GM06990 (cell line): ENCODE results near the gene TXN2.

Source experiments
- DNase-seq: peaks from one replicate; pipeline ENCODE4 v3.0.0-alpha.2; 2011; ENCODE audit not compliant: insufficient read length; ENCODE audit errors: extremely low read depth
- H3K27me3 ChIP-seq: replicated peaks from 2 replicates; pipeline ENCODE4 v1.6.0; 2011; ENCODE audit warnings: low read length; ENCODE audit not compliant: control insufficient read depth, insufficient read depth
- H3K36me3 ChIP-seq: 2 replicates; pipeline ENCODE4 v1.5.1; 2011; ENCODE audit warnings: low read length; ENCODE audit not compliant: control insufficient read depth, insufficient read depth
- H3K4me3 ChIP-seq: replicated peaks from 2 replicates; pipeline ENCODE4 v1.5.1; 2011; ENCODE audit warnings: low read depth, mild to moderate bottlenecking, control low read depth, low read length
- TF ChIP-seq, protein P1 (sequence below): IDR thresholded peaks from 2 replicates; pipeline ENCODE4 v1.5.1; 2011; ENCODE audit warnings: low read length, control low read depth, mild to moderate bottlenecking, inconsistent platforms; ENCODE audit not compliant: insufficient read depth, poor library complexity, severe bottlenecking

The TXN2 gene

DNA sequence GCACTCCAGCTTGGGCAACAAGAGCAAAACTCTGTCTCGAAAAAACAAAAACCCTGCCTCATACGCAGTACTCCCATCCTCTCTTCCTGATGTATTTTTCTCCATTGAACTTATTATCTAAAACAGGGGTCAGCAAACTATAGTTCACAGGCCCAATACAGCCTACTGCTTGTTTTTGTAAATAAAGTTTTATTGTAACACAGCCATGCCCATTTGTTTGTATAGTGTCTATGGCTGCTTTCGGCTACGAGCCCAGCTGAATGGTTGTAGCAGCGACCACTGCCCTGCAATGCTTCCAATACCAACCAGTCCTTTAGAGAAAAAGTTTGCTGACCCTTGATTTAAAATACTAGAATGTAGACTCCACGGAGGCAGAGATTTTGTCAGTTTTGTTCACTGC lies 6.1 kb downstream of the TXN2 start:
- no peak for DNase-seq
- Histone ChIP-seq H3K27me3 (no peaks in the 10 kb centered on the region), H3K36me3 (peaks cover 26% of the 10 kb centered on the region), H3K4me3 (no peak overlapping the region)
- TF ChIP-seq, protein P1, sequence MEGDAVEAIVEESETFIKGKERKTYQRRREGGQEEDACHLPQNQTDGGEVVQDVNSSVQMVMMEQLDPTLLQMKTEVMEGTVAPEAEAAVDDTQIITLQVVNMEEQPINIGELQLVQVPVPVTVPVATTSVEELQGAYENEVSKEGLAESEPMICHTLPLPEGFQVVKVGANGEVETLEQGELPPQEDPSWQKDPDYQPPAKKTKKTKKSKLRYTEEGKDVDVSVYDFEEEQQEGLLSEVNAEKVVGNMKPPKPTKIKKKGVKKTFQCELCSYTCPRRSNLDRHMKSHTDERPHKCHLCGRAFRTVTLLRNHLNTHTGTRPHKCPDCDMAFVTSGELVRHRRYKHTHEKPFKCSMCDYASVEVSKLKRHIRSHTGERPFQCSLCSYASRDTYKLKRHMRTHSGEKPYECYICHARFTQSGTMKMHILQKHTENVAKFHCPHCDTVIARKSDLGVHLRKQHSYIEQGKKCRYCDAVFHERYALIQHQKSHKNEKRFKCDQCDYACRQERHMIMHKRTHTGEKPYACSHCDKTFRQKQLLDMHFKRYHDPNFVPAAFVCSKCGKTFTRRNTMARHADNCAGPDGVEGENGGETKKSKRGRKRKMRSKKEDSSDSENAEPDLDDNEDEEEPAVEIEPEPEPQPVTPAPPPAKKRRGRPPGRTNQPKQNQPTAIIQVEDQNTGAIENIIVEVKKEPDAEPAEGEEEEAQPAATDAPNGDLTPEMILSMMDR: no peak

GRCh38 chr22:36472689-36473088 lies 8.8 kb downstream of the TXN2 start:
- H3K27me3 ChIP-seq: no peaks in the 10 kb centered on the region
- H3K36me3 ChIP-seq: peaks cover 24% of the 10 kb centered on the region
- H3K4me3 ChIP-seq: no peak overlapping the region
- DNase-seq: no peak
- TF ChIP-seq, protein P1: no peak

DNA sequence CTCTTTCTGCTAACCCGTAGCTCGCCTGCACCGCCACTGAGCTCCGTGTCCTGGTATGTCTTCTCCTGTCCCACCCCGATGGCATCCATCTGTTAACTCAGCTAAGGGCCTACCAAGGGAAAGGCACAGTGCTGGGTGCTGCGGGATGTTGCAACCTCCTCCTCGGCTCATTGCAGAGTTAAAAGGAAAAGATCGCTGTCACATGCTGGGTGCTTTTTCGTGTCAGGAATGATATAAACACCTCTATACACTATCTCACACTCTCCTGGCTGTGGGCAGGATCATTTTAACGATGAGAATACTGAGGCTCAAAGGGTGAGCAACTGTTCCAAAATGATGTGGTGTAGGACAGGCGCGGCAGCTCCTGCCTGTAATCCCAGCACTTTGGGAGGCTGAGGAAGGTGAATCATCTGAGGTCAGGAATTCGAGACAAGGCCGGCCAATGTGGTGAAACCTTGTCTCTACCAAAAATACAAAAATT lies 10.1 kb downstream of the TXN2 start:
- Histone ChIP-seq H3K4me3 (no peak overlapping the region), H3K36me3 (peaks cover 27% of the 10 kb centered on the region), H3K27me3 (no peaks in the 10 kb centered on the region)
- TF ChIP-seq, protein P1: no peak
- DNase-seq: no peak

GRCh38 chr22:36470994-36471331 lies 10.5 kb downstream of the TXN2 start:
- Histone ChIP-seq H3K4me3 (no peak overlapping the region), H3K27me3 (no peaks in the 10 kb centered on the region), H3K36me3 (peaks cover 29% of the 10 kb centered on the region)
- DNase-seq: no peak
- TF ChIP-seq, protein P1: no peak

- peak; percentile 52 for DNase-seq
- TF ChIP-seq, protein P1: peak; percentile 94
- no peaks in the 10 kb centered on the region for H3K27me3 ChIP-seq
- no peak overlapping the region for H3K4me3 ChIP-seq
- peaks cover 27% of the 10 kb centered on the region for H3K36me3 ChIP-seq
These were observed 11.1 kb downstream of the TXN2 start for GRCh38 chr22:36470162-36470993.
